Ishikawa (cell line): ENCODE data around the gene EVI5.

Experiments used
- CEBPB ChIP-seq: IDR thresholded peaks from 2 replicates; pipeline ENCODE4 v1.6.1; 2012
- CREB1 ChIP-seq: IDR thresholded peaks from 2 replicates; pipeline ENCODE4 v1.6.1; 2012; ENCODE audit warnings: low read depth
- EGR1 ChIP-seq: IDR thresholded peaks from 2 replicates; pipeline ENCODE4 v1.6.1; 2012
- EP300 ChIP-seq: IDR thresholded peaks from 2 replicates; pipeline ENCODE4 v1.6.1; 2012; ENCODE audit warnings: borderline replicate concordance
- FOXM1 ChIP-seq: IDR thresholded peaks from 2 replicates; pipeline ENCODE4 v1.6.1; 2012; ENCODE audit warnings: low read depth, borderline replicate concordance
- MAX ChIP-seq: IDR thresholded peaks from 2 replicates; pipeline ENCODE4 v1.6.1; 2012
- TAF1 ChIP-seq: IDR thresholded peaks from 2 replicates; pipeline ENCODE4 v1.6.1; 2012; ENCODE audit warnings: low read depth, mild to moderate bottlenecking
- TCF12 ChIP-seq: IDR thresholded peaks from 2 replicates; pipeline ENCODE4 v1.6.1; 2012; ENCODE audit warnings: low read depth
- USF1 ChIP-seq: IDR thresholded peaks from 2 replicates; pipeline ENCODE4 v1.6.1; 2012
- YY1 ChIP-seq: IDR thresholded peaks from 2 replicates; pipeline ENCODE4 v1.6.1; 2012; ENCODE audit warnings: low read depth
- ZBTB7A ChIP-seq: IDR thresholded peaks from 2 replicates; pipeline ENCODE4 v1.6.1; 2012; ENCODE audit warnings: low read depth

GRCh38 chr1:92480200-92480812 is 304.6 kb downstream of the EVI5 start:
- no peak for TF ChIP-seq FOXM1
- TF ChIP-seq CEBPB: no peak
- TF ChIP-seq YY1: no peak
- no peak for TF ChIP-seq TCF12
- no peak for TF ChIP-seq ZBTB7A
- TF ChIP-seq MAX: no peak
- TF ChIP-seq TAF1: no peak
- TF ChIP-seq USF1: no peak
- no peak for TF ChIP-seq EP300
- TF ChIP-seq EGR1: no peak
- TF ChIP-seq CREB1: no peak
